Kidney (tissue), 14 donors: ENCODE measurements around the gene PAQR3. TPM values are rescaled to one million over a fixed set of nuclear protein-coding genes. Genes with fewer than 3 reads are reported as not detected.
A peak's percentile ranks its signal among the peaks of the same experiment; 100 is the strongest.

Source experiments
- DNase-seq, 5 donors: peaks; one replicate each; pipeline ENCODE4 v3.0.0-alpha.2; 2013 to 2020
- FAIRE-seq: peaks from 2 replicates; lab custom pipeline; 2012; peaks lifted over from hg19 to GRCh38; lab: Jason Lieb, UNC
- H3K27ac ChIP-seq, 2 donors: one replicate each; pipeline ENCODE4 v1.7.0; 2013; ENCODE audit warnings: low read depth in 2 of 2, low read length in 2 of 2, inconsistent platforms in 1 of 2
- H3K27me3 ChIP-seq: one replicate; pipeline ENCODE4 v1.7.1; 2013; ENCODE audit warnings: low read length, inconsistent platforms; ENCODE audit not compliant: control insufficient read depth, insufficient read depth
- H3K36me3 ChIP-seq, 3 donors: one replicate each; pipeline versions ENCODE4 v1.7.0 to v1.7.1; 2013; ENCODE audit warnings: low read length in 3 of 3, control low read depth in 1 of 3, inconsistent platforms in 1 of 3; ENCODE audit not compliant: insufficient read depth in 3 of 3, control insufficient read depth in 2 of 3
- H3K4me1 ChIP-seq, 3 donors: one replicate each; pipeline versions ENCODE4 v1.7.0 to v1.7.1; 2013; ENCODE audit warnings: low read length in 3 of 3, inconsistent platforms in 1 of 3, low read depth in 1 of 3; ENCODE audit not compliant: control insufficient read depth in 2 of 3, insufficient read depth in 2 of 3
- H3K4me3 ChIP-seq, 3 donors: one replicate each; pipeline versions ENCODE4 v1.7.0 to v1.8.1; 2013; ENCODE audit warnings: low read length in 3 of 3, control low read depth in 1 of 3, inconsistent platforms in 1 of 3
- H3K9ac ChIP-seq, 3 donors: one replicate each; pipeline versions ENCODE4 v1.7.0 to v1.7.1; 2013; ENCODE audit warnings: low read length in 3 of 3, control low read depth in 1 of 3, inconsistent platforms in 1 of 3
- H3K9me3 ChIP-seq, 3 donors: one replicate each; pipeline versions ENCODE4 v1.7.0 to v1.7.1; 2013; ENCODE audit warnings: low read length in 3 of 3, control low read depth in 1 of 3, inconsistent platforms in 1 of 3; ENCODE audit not compliant: control insufficient read depth in 2 of 3, insufficient read depth in 1 of 3
- intact Hi-C: fragments of 100-400 bp; cut with DNase I; formaldehyde crosslinking; loops from one replicate; pipeline ENCODE4 v1.11.1; 2022
- polyA plus RNA-seq: library from polyadenylated mRNA; stranded (reverse); fragments of 350-450 nt; fragmentation: Illumina TruSeq; extraction: RNeasy Lipid Tissue Mini Kit (QIAGEN cat#74804); gene quantifications from one replicate; pipeline ENCODE4 v1.2.3, GENCODE V29; 2014; ENCODE audit warnings: low read depth, low replicate concordance; ENCODE audit not compliant: insufficient read depth
- total RNA-seq: library from RNA; stranded (reverse); fragmentation: NEBNext Ultra II Directional; extraction: Animal tissue kit (Norgen Biotek cat#: 25700); gene quantifications from one replicate; pipeline ENCODE4 v1.2.1, GENCODE V29; 2021
- TF ChIP-seq, protein P1 (sequence below): IDR thresholded peaks from 3 replicates; pipeline ENCODE4 v1.5.1; 2012; ENCODE audit warnings: mild to moderate bottlenecking, moderate library complexity, borderline replicate concordance; ENCODE audit not compliant: insufficient read depth; ENCODE audit errors: extremely low read depth
- donor health status: control.
- donor health status: control.
- donor health status: control.
- donor health status: control.
- donor health status: control.
- donor health status: DM: yes; HTN: yes; CAD: no.
- donor health status: Normal renal cell carcinoma (clear cell type).

The PAQR3 gene
- total and polyA plus RNA-seq, 2 donors from 2014 or later = 4.9 to 11.4 TPM

- FAIRE-seq = no peak
- Histone ChIP-seq H3K9ac (no peak overlapping the region), H3K27me3 (no peaks in the 10 kb centered on the region), H3K4me1 (no peaks in the 10 kb centered on the region), H3K36me3 (peaks cover 0 to 5% (median 0%) of the 10 kb centered on the region in 3 donors), H3K27ac (no peak overlapping the region), H3K9me3 (no peaks in the 10 kb centered on the region), H3K4me3 (no peak overlapping the region)
- TF ChIP-seq, protein P1, sequence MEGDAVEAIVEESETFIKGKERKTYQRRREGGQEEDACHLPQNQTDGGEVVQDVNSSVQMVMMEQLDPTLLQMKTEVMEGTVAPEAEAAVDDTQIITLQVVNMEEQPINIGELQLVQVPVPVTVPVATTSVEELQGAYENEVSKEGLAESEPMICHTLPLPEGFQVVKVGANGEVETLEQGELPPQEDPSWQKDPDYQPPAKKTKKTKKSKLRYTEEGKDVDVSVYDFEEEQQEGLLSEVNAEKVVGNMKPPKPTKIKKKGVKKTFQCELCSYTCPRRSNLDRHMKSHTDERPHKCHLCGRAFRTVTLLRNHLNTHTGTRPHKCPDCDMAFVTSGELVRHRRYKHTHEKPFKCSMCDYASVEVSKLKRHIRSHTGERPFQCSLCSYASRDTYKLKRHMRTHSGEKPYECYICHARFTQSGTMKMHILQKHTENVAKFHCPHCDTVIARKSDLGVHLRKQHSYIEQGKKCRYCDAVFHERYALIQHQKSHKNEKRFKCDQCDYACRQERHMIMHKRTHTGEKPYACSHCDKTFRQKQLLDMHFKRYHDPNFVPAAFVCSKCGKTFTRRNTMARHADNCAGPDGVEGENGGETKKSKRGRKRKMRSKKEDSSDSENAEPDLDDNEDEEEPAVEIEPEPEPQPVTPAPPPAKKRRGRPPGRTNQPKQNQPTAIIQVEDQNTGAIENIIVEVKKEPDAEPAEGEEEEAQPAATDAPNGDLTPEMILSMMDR = no peak
- DNase-seq = no peak
- intact Hi-C loops = loop anchor here (10.0 kb wide), 1 partner anchor 249 kb away; no protein-coding TSS in a partner anchor
Observed at GRCh38 chr4:78863254-78863869, 75.9 kb downstream of the PAQR3 start.

- peaks cover 0 to 3% (median 0%) of the 10 kb centered on the region in 3 donors for H3K36me3 ChIP-seq
- TF ChIP-seq, protein P1 = no peak
- H3K9ac ChIP-seq = no peak overlapping the region
- intact Hi-C loops = loop anchor here (10.0 kb wide), 1 partner anchor 248 kb away; no protein-coding TSS in a partner anchor
- H3K27ac ChIP-seq = no peak overlapping the region
- H3K9me3 ChIP-seq = no peaks in the 10 kb centered on the region
- no peaks in the 10 kb centered on the region for H3K4me1 ChIP-seq
- no peaks in the 10 kb centered on the region for H3K27me3 ChIP-seq
- FAIRE-seq = no peak
- no peak overlapping the region for H3K4me3 ChIP-seq
- DNase-seq = peak in 2 of 5 donors; percentile 30 to 32
Observed at GRCh38 chr4:78862314-78862737, 76.9 kb downstream of the PAQR3 start.

Other genes with a start within 250 kb of the PAQR3 start
- gene BMP2K, start 163.1 kb downstream of the PAQR3 start, total RNA-seq = 43.1 TPM
- 6.0 TPM for gene BMP2K, start 163.1 kb downstream of the PAQR3 start, polyA plus RNA-seq